ENCODE data around the gene CLCNKB. TPM values are rescaled to one million over a fixed set of nuclear protein-coding genes. Genes with fewer than 3 reads are reported as not detected.

The CLCNKB gene
- total and polyA plus RNA-seq, 2 experiments from 2014 or later, result 1.3 to 1.9 TPM

GRCh38 chr1:16006552-16007485, 36.8 kb upstream of the CLCNKB start:
- Histone ChIP-seq H3K27me3 (ENCODE audit: insufficient read depth) (no peaks in the 10 kb centered on the region), H3K27ac (ENCODE audit: low read depth) (no peak overlapping the region), H3K4me3 (no peak overlapping the region), H2AFZ (no peak overlapping the region; the same call in 1 of the 2 replicates), H3F3A (replicated peaks; ENCODE audit: low read depth) (0 out of 2 replicates have a peak, but pooled peaks cover 6% of the 10 kb centered on the region), H3K4me2 (no peak overlapping the region), H3K36me3 (ENCODE audit: insufficient read depth) (no peaks in the 10 kb centered on the region), H4K20me1 (replicated peaks; ENCODE audit: insufficient read depth) (no peaks in the 10 kb centered on the region), H3K4me1 (ENCODE audit: insufficient read depth) (no peaks in the 10 kb centered on the region), H3K9me2 (ENCODE audit: insufficient read depth) (no peaks in the 10 kb centered on the region), H3K79me2 (replicated peaks; ENCODE audit: insufficient read depth) (no peaks in the 10 kb centered on the region)
- H3K9me3 Mint-ChIP-seq, result no peaks in the 10 kb centered on the region
- H3K36me3 Mint-ChIP-seq (ENCODE audit: low read depth), result no peaks in the 10 kb centered on the region
- peak in 1 of 2 experiments; percentile 27; a peak in 2 of 4 replicates for TF ChIP-seq CTCF (conservative IDR thresholded peaks at IDR 0.05; ENCODE audit: low read depth in 2 of 2)
- no peak for TF ChIP-seq CREB1 (CRISPR knock-in tag; IDR thresholded peaks at IDR 0.05; ENCODE audit: low read depth)
- no peak overlapping the region for H3K4me3 Mint-ChIP-seq
- DNase-seq (ENCODE audit: low spot score) (no peak), ATAC-seq (peak; percentile 6; the same call in 1 of the 3 replicates)
- H3K27me3 Mint-ChIP-seq (ENCODE audit: insufficient read depth, low read depth, poor library complexity), result peaks cover 4% of the 10 kb centered on the region
- no peak overlapping the region for H3K27ac Mint-ChIP-seq
- peaks cover 13% of the 10 kb centered on the region; the same call in 2 of the 3 replicates for H3K4me1 Mint-ChIP-seq

GRCh38 chr1:16007671-16008341, 35.8 kb upstream of the CLCNKB start:
- DNase-seq (ENCODE audit: low spot score) (no peak), ATAC-seq (no peak)
- H4K20me1 ChIP-seq (replicated peaks; ENCODE audit: insufficient read depth), result no peaks in the 10 kb centered on the region
- no peak overlapping the region for H3K27ac ChIP-seq (ENCODE audit: low read depth)
- Mint-ChIP-seq H3K36me3 (ENCODE audit: low read depth) (no peaks in the 10 kb centered on the region), H3K4me1 (peaks cover 20% of the 10 kb centered on the region), H3K9me3 (no peaks in the 10 kb centered on the region), H3K27ac (no peak overlapping the region), H3K27me3 (ENCODE audit: insufficient read depth, low read depth, poor library complexity) (peaks cover 10% of the 10 kb centered on the region), H3K4me3 (no peak overlapping the region)
- no peak overlapping the region for H2AFZ ChIP-seq
- no peak for TF ChIP-seq NANOG (IDR thresholded peaks at IDR 0.05; ENCODE audit: borderline replicate concordance)
- H3K79me2 ChIP-seq (replicated peaks; ENCODE audit: insufficient read depth), result no peaks in the 10 kb centered on the region
- no peaks in the 10 kb centered on the region for H3K9me2 ChIP-seq (ENCODE audit: insufficient read depth)
- H3K4me3 ChIP-seq, result no peak overlapping the region
- no peaks in the 10 kb centered on the region for H3K27me3 ChIP-seq (ENCODE audit: insufficient read depth)
- no peaks in the 10 kb centered on the region for H3K36me3 ChIP-seq (ENCODE audit: insufficient read depth)
- no peak overlapping the region for H3K4me2 ChIP-seq
- peaks cover 6% of the 10 kb centered on the region; the same call in 1 of the 2 replicates for H3F3A ChIP-seq (replicated peaks; ENCODE audit: low read depth)
- H3K4me1 ChIP-seq (ENCODE audit: insufficient read depth), result 0 out of 2 replicates have a peak, but pooled peaks cover 6% of the 10 kb centered on the region

- peaks cover 10% of the 10 kb centered on the region for H3K27me3 Mint-ChIP-seq (ENCODE audit: insufficient read depth, low read depth, poor library complexity)
- no peaks in the 10 kb centered on the region for H3K36me3 Mint-ChIP-seq (ENCODE audit: low read depth)
- Histone ChIP-seq H3K79me2 (replicated peaks; ENCODE audit: insufficient read depth) (no peaks in the 10 kb centered on the region), H3K4me3 (no peak overlapping the region), H4K20me1 (replicated peaks; ENCODE audit: insufficient read depth) (no peaks in the 10 kb centered on the region), H3K9me2 (ENCODE audit: insufficient read depth) (no peaks in the 10 kb centered on the region), H3K27ac (ENCODE audit: low read depth) (no peak overlapping the region), H3K36me3 (ENCODE audit: insufficient read depth) (no peaks in the 10 kb centered on the region), H2AFZ (no peak overlapping the region), H3K27me3 (ENCODE audit: insufficient read depth) (no peaks in the 10 kb centered on the region), H3K4me2 (no peak overlapping the region), H3K4me1 (ENCODE audit: insufficient read depth) (peaks cover 13% of the 10 kb centered on the region), H3F3A (replicated peaks; ENCODE audit: low read depth) (peaks cover 6% of the 10 kb centered on the region; the same call in 1 of the 2 replicates)
- H3K27ac Mint-ChIP-seq, result no peak overlapping the region
- no peak overlapping the region for H3K4me3 Mint-ChIP-seq
- peak; percentile 49 for ATAC-seq
- peaks cover 23% of the 10 kb centered on the region for H3K4me1 Mint-ChIP-seq
- no peaks in the 10 kb centered on the region for H3K9me3 Mint-ChIP-seq
- DNase-seq (ENCODE audit: low spot score), result peak; percentile 94
- TF ChIP-seq CTCF (conservative IDR thresholded peaks at IDR 0.05; ENCODE audit: low read depth in 2 of 2) (peak; percentile 99), EZH2 (IDR thresholded peaks at IDR 0.05; ENCODE audit: low read depth, unreplicated experiment) (no peak), JUNB (IDR thresholded peaks at IDR 0.05; ENCODE audit: unreplicated experiment) (no peak), NANOG (IDR thresholded peaks at IDR 0.05; ENCODE audit: borderline replicate concordance) (no peak)
Measured at GRCh38 chr1:16009030-16009460, 34.5 kb upstream of the CLCNKB start.
